ENCODE data around the gene DEDD.

The DEDD gene

GRCh38 chr1:161073474-161074121 lies 58.9 kb downstream of the DEDD start:
- H3K79me2 ChIP-seq (ENCODE audit: control insufficient read depth, insufficient read depth, low read length, unreplicated experiment): no peaks in the 10 kb centered on the region
- no peak overlapping the region for H2AFZ ChIP-seq (ENCODE audit: low read length, unreplicated experiment)
- no peaks in the 10 kb centered on the region for H3K4me1 ChIP-seq (ENCODE audit: control insufficient read depth, insufficient read depth, low read length, unreplicated experiment)
- H3K4me3 ChIP-seq (ENCODE audit: low read depth, low read length): no peak overlapping the region
- no peaks in the 10 kb centered on the region for H3K27me3 ChIP-seq (ENCODE audit: insufficient read depth, low read length)
- no peak overlapping the region for H3K27ac ChIP-seq (ENCODE audit: low read depth, low read length)
- H3K36me3 ChIP-seq (ENCODE audit: insufficient read depth, low read length): no peaks in the 10 kb centered on the region

- Histone ChIP-seq H3K79me2 (ENCODE audit: control insufficient read depth, insufficient read depth, low read length, unreplicated experiment) (no peaks in the 10 kb centered on the region), H3K27me3 (ENCODE audit: insufficient read depth, low read length) (no peaks in the 10 kb centered on the region), H2AFZ (ENCODE audit: low read length, unreplicated experiment) (no peak overlapping the region), H3K36me3 (ENCODE audit: insufficient read depth, low read length) (no peaks in the 10 kb centered on the region), H3K4me1 (ENCODE audit: control insufficient read depth, insufficient read depth, low read length, unreplicated experiment) (no peaks in the 10 kb centered on the region), H3K4me3 (ENCODE audit: low read depth, low read length) (no peak overlapping the region), H3K27ac (ENCODE audit: low read depth, low read length) (no peak overlapping the region)
These were observed 59.6 kb downstream of the DEDD start for GRCh38 chr1:161072751-161073449.

- Histone ChIP-seq H3K79me2 (ENCODE audit: control insufficient read depth, insufficient read depth, low read length, unreplicated experiment) (no peaks in the 10 kb centered on the region), H2AFZ (ENCODE audit: low read length, unreplicated experiment) (no peak overlapping the region), H3K27me3 (ENCODE audit: insufficient read depth, low read length) (no peaks in the 10 kb centered on the region)
These were observed 60.5 kb downstream of the DEDD start for GRCh38 chr1:161071886-161072371.

More at GRCh38 chr1:161071886-161072371, 60.5 kb downstream of the DEDD start:
- Histone ChIP-seq H3K4me1 (ENCODE audit: control insufficient read depth, insufficient read depth, low read length, unreplicated experiment) (no peaks in the 10 kb centered on the region), H3K27ac (ENCODE audit: low read depth, low read length) (no peak overlapping the region), H3K4me3 (ENCODE audit: low read depth, low read length) (no peak overlapping the region), H3K36me3 (ENCODE audit: insufficient read depth, low read length) (no peaks in the 10 kb centered on the region)

Measured in ACC112 (cell line).